CD14-positive monocyte (primary cell): Measurements from ENCODE around the gene PNMA8B. TPM values are rescaled to one million over a fixed set of nuclear protein-coding genes. Genes with fewer than 3 reads are reported as not detected.

ENCODE experiments used
- DNase-seq, 3 donors: peaks; one replicate each; pipeline ENCODE4 v3.0.0-alpha.2; 2011 to 2022
- H2AFZ ChIP-seq: 2 replicates; pipeline ENCODE4 v1.6.0; 2012; ENCODE audit warnings: mild to moderate bottlenecking, low read depth, low read length, inconsistent platforms; ENCODE audit not compliant: insufficient read depth, poor library complexity, severe bottlenecking
- H3K27ac ChIP-seq, 2 donors: 1 replicate in 1 of 2; 2 replicates in 1 of 2; pipeline ENCODE4 v1.5.1; 2012 to 2013; ENCODE audit warnings: low read length in 2 of 2, control low read depth in 1 of 2, inconsistent platforms in 1 of 2, low read depth in 1 of 2, mild to moderate bottlenecking in 1 of 2
- H3K27me3 ChIP-seq, 2 donors: one replicate each; pipeline versions ENCODE4 v1.6.0 to v1.6.1; 2011 to 2013; ENCODE audit warnings: low read length in 2 of 2; ENCODE audit not compliant: control insufficient read depth in 2 of 2, insufficient read depth in 2 of 2
- H3K36me3 ChIP-seq, 2 donors: replicated peaks in 1 of 2; 1 replicate in 1 of 2; 2 replicates in 1 of 2; pipeline versions ENCODE4 v1.5.1 to v1.6.1; 2012 to 2013; ENCODE audit warnings: low read length in 2 of 2, control low read depth in 1 of 2, inconsistent platforms in 1 of 2, mild to moderate bottlenecking in 1 of 2; ENCODE audit not compliant: insufficient read depth in 2 of 2, control insufficient read depth in 1 of 2
- H3K4me1 ChIP-seq, 2 donors: 1 replicate in 1 of 2; 2 replicates in 1 of 2; pipeline versions ENCODE4 v1.5.1 to v1.6.1; 2012 to 2013; ENCODE audit warnings: low read length in 2 of 2, control low read depth in 1 of 2, inconsistent platforms in 1 of 2, mild to moderate bottlenecking in 1 of 2, moderate library complexity in 1 of 2; ENCODE audit not compliant: insufficient read depth in 2 of 2, control insufficient read depth in 1 of 2
- H3K4me2 ChIP-seq: replicated peaks from 2 replicates; pipeline ENCODE3; 2012; ENCODE audit warnings: low read length, moderate library complexity, mild to moderate bottlenecking; ENCODE audit not compliant: poor library complexity, severe bottlenecking; ENCODE audit errors: extremely low read depth
- H3K4me3 ChIP-seq, 3 experiments: fragments of 200-600 bp in 1 of 3; sonication (generic) in 1 of 3; replicated peaks in 1 of 3; 1 replicate in 2 of 3; 2 replicates in 1 of 3; pipeline ENCODE4 v1.5.1; 2011 to 2013; ENCODE audit warnings: low read length in 3 of 3, mild to moderate bottlenecking in 3 of 3, control low read depth in 2 of 3, low read depth in 2 of 3, inconsistent platforms in 1 of 3, moderate library complexity in 1 of 3
- H3K79me2 ChIP-seq: 2 replicates; pipeline ENCODE4 v1.6.0; 2012; ENCODE audit warnings: mild to moderate bottlenecking, control low read depth, inconsistent platforms, low read length, moderate library complexity; ENCODE audit not compliant: insufficient read depth
- H3K9ac ChIP-seq: 2 replicates; pipeline ENCODE4 v1.6.0; 2017; ENCODE audit warnings: low read length, mild to moderate bottlenecking; ENCODE audit not compliant: insufficient read depth, poor library complexity, severe bottlenecking
- H3K9me3 ChIP-seq, 2 donors: replicated peaks in 1 of 2; 1 replicate in 1 of 2; 2 replicates in 1 of 2; pipeline versions ENCODE4 v1.5.1 to v1.6.1; 2012 to 2013; ENCODE audit warnings: low read length in 2 of 2, control low read depth in 1 of 2; ENCODE audit not compliant: control insufficient read depth in 1 of 2, insufficient read depth in 1 of 2
- H4K20me1 ChIP-seq: 2 replicates; pipeline ENCODE4 v1.6.0; 2012; ENCODE audit warnings: mild to moderate bottlenecking, low read length, control low read depth, moderate library complexity; ENCODE audit not compliant: insufficient read depth
- H3K27ac Mint-ChIP-seq, 7 donors: one replicate each; pipeline ENCODE4 v1.8.0; 2020; ENCODE audit warnings: mild to moderate bottlenecking in 7 of 7, mixed read lengths in 7 of 7, moderate library complexity in 6 of 7, inconsistent platforms in 2 of 7
- H3K27me3 Mint-ChIP-seq, 3 donors: one replicate each; pipeline ENCODE4 v1.8.0; 2021 to 2022; ENCODE audit warnings: low read depth in 3 of 3, mild to moderate bottlenecking in 3 of 3, mixed read lengths in 3 of 3, moderate library complexity in 3 of 3, inconsistent platforms in 1 of 3
- H3K36me3 Mint-ChIP-seq, 2 donors: one replicate each; pipeline ENCODE4 v1.8.0; 2020; ENCODE audit warnings: mixed read lengths in 2 of 2, inconsistent platforms in 1 of 2, mild to moderate bottlenecking in 1 of 2
- H3K4me1 Mint-ChIP-seq: one replicate; pipeline ENCODE4 v1.8.0; 2020; ENCODE audit warnings: mild to moderate bottlenecking, mixed read lengths
- H3K4me3 Mint-ChIP-seq, 2 donors: one replicate each; pipeline ENCODE4 v1.8.0; 2020; ENCODE audit warnings: mild to moderate bottlenecking in 2 of 2, mixed read lengths in 2 of 2, moderate library complexity in 1 of 2
- H3K9me3 Mint-ChIP-seq, 7 donors: one replicate each; pipeline ENCODE4 v1.8.0; 2020 to 2022; ENCODE audit warnings: mixed read lengths in 7 of 7, mild to moderate bottlenecking in 6 of 7, moderate library complexity in 6 of 7, inconsistent platforms in 2 of 7
- WGBS: methylation state at CpG from one replicate; pipeline ENCODE4 v1.1.5; 2013; ENCODE audit warnings: missing lambda C conversion rate; ENCODE audit not compliant: insufficient coverage; 5-methylcytosine and 5-hydroxymethylcytosine counted together
- intact Hi-C, 2 donors: fragments of 100-400 bp; cut with micrococcal nuclease; formaldehyde crosslinking; loops; one replicate each; pipeline versions ENCODE4 v1.15.0 to v1.15.1; 2023
- polyA plus RNA-seq, 3 donors: library from polyadenylated mRNA; depleted of rRNA in 1 of 3; unstranded in 2 of 3; stranded (reverse) in 1 of 3; fragments of 300-500 nt in 2 of 3; fragments of >200 nt in 1 of 3; fragmentation: Illumina TruSeq in 2 of 3; gene quantifications; 1 replicate in 2 of 3; 2 replicates in 1 of 3; pipeline ENCODE4 v1.2.3, GENCODE V29; 2012 to 2021
- TF ChIP-seq, protein P1 (sequence below): fragments of 200-600 bp; IDR thresholded peaks from one replicate; pipeline ENCODE4 v1.8.0; 2022; ENCODE audit warnings: antibody characterized with exemption, mild to moderate bottlenecking

Gene PNMA8B
- polyA plus RNA-seq, 3 donors = 0.07 to 0.16 TPM; not detected in 1

DNA sequence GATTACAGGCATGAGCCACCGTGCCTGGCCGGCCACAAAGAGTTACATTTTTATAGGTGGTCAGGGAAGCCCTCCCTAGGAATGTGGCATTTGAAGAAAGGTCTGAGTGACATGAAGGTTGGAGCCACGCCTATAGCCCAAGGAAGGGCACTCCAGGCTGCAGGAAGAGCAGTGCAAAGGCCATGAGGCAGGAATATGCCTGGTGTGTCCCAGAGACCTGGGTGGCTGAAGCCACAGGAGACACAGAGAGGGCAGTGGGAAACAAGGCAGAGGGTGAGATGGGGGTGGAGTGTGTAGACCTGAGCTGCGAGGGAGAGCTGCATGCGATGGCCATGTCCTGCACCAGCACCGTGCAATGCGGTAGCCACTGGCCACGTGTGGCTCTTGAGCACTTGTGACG lies 4.9 kb downstream of the PNMA8B start:
- no peaks in the 10 kb centered on the region for H4K20me1 ChIP-seq
- Mint-ChIP-seq H3K36me3 (peaks cover 8 to 16% of the 10 kb centered on the region in 2 donors), H3K4me3 (peak overlapping the region in 1 of 2 donors; percentile 94), H3K9me3 (peaks cover 3 to 38% (median 19%) of the 10 kb centered on the region in 7 donors), H3K27ac (peak overlapping the region in 3 of 7 donors; percentile 0 to 82 (median 11)), H3K27me3 (peaks cover 79 to 98% (median 86%) of the 10 kb centered on the region in 3 donors), H3K4me1 (peaks cover 45% of the 10 kb centered on the region)
- no peak for DNase-seq
- H3K27ac ChIP-seq = no peak overlapping the region
- peaks cover 35 to 67% of the 10 kb centered on the region in 2 donors for H3K4me1 ChIP-seq
- H3K9ac ChIP-seq = no peak overlapping the region
- no peak overlapping the region for H3K4me2 ChIP-seq
- TF ChIP-seq, protein P1, sequence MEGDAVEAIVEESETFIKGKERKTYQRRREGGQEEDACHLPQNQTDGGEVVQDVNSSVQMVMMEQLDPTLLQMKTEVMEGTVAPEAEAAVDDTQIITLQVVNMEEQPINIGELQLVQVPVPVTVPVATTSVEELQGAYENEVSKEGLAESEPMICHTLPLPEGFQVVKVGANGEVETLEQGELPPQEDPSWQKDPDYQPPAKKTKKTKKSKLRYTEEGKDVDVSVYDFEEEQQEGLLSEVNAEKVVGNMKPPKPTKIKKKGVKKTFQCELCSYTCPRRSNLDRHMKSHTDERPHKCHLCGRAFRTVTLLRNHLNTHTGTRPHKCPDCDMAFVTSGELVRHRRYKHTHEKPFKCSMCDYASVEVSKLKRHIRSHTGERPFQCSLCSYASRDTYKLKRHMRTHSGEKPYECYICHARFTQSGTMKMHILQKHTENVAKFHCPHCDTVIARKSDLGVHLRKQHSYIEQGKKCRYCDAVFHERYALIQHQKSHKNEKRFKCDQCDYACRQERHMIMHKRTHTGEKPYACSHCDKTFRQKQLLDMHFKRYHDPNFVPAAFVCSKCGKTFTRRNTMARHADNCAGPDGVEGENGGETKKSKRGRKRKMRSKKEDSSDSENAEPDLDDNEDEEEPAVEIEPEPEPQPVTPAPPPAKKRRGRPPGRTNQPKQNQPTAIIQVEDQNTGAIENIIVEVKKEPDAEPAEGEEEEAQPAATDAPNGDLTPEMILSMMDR = no peak
- H3K27me3 ChIP-seq = peaks cover 31 to 83% of the 10 kb centered on the region in 2 donors
- H3K79me2 ChIP-seq = no peaks in the 10 kb centered on the region
- H3K36me3 ChIP-seq = no peaks in the 10 kb centered on the region
- intact Hi-C loops = no loop called here
- H3K9me3 ChIP-seq = peaks cover 0 to 27% of the 10 kb centered on the region in 2 donors
- no peak overlapping the region for H2AFZ ChIP-seq
- no peak overlapping the region for H3K4me3 ChIP-seq
- WGBS = 64% methylated on average over 2 of the region's 9 CpGs

GRCh38 chr19:46489445-46490272 lies 6.0 kb downstream of the PNMA8B start:
- Histone ChIP-seq H3K27ac (peak overlapping the region in 1 of 2 donors; percentile 45), H3K79me2 (no peaks in the 10 kb centered on the region), H3K4me3 (peak overlapping the region; percentile 7 to 72 (median 36)), H3K27me3 (peaks cover 28 to 72% of the 10 kb centered on the region in 2 donors), H3K9me3 (peaks cover 0 to 17% of the 10 kb centered on the region in 2 donors), H3K4me2 (peak overlapping the region; percentile 85), H2AFZ (peak overlapping the region; percentile 81), H3K4me1 (peaks cover 35 to 63% of the 10 kb centered on the region in 2 donors), H3K36me3 (no peaks in the 10 kb centered on the region), H3K9ac (peak overlapping the region; percentile 46), H4K20me1 (no peaks in the 10 kb centered on the region)
- peak in 2 of 3 donors; percentile 21 to 62 for DNase-seq
- H3K9me3 Mint-ChIP-seq = peaks cover 3 to 33% (median 18%) of the 10 kb centered on the region in 7 donors
- peak overlapping the region in 4 of 7 donors; percentile 15 to 87 (median 60) for H3K27ac Mint-ChIP-seq
- peaks cover 8 to 16% of the 10 kb centered on the region in 2 donors for H3K36me3 Mint-ChIP-seq
- WGBS = 3% methylated on average over 50 of the region's 52 CpGs
- H3K4me3 Mint-ChIP-seq = peak overlapping the region; percentile 67 to 94
- TF ChIP-seq, protein P1 = no peak
- peaks cover 45% of the 10 kb centered on the region for H3K4me1 Mint-ChIP-seq
- H3K27me3 Mint-ChIP-seq = peaks cover 68 to 87% (median 79%) of the 10 kb centered on the region in 3 donors
- intact Hi-C loops = loop anchor here (2.0 to 5.0 kb wide), 3 partner anchors 92 to 207 kb away; no protein-coding TSS in a partner anchor
